GM19397 (cell line): ENCODE measurements around the gene UGT1A10.
"Not testable (repeated sequence)": the region's sequence is repeated elsewhere in the genome, so short reads cannot be mapped to it uniquely, and the experiment has no call there.

ENCODE experiments used
- ATAC-seq: cut with Tn5 transposase; IDR thresholded peaks from one replicate; pipeline ENCODE4 v1.9.1; 2021; ENCODE audit warnings: mild to moderate bottlenecking, moderate library complexity; ENCODE audit not compliant: unreplicated experiment

Gene UGT1A10

GRCh38 chr2:233736868-233737653 is 100.8 kb downstream of the UGT1A10 start:
- not testable (repeated sequence) for ATAC-seq

GRCh38 chr2:233740870-233741269 is 104.6 kb downstream of the UGT1A10 start:
- no peak for ATAC-seq

- ATAC-seq = no peak
These were observed 107.4 kb downstream of the UGT1A10 start for GRCh38 chr2:233743464-233744259.

GRCh38 chr2:233745073-233745755 is 109.0 kb downstream of the UGT1A10 start:
- no peak for ATAC-seq

- ATAC-seq = not testable (repeated sequence)
These were observed 109.6 kb downstream of the UGT1A10 start for GRCh38 chr2:233745838-233746237.

GRCh38 chr2:233746475-233747282 is 110.4 kb downstream of the UGT1A10 start:
- ATAC-seq = no peak

- no peak for ATAC-seq
These were observed 111.0 kb downstream of the UGT1A10 start for GRCh38 chr2:233747283-233747544.

GRCh38 chr2:233750689-233751088 is 114.4 kb downstream of the UGT1A10 start:
- not testable (repeated sequence) for ATAC-seq

GRCh38 chr2:233751212-233752009 is 115.2 kb downstream of the UGT1A10 start:
- not testable (repeated sequence) for ATAC-seq

- no peak for ATAC-seq
These were observed 118.8 kb downstream of the UGT1A10 start for GRCh38 chr2:233754872-233755611.

GRCh38 chr2:233756429-233757081 is 120.3 kb downstream of the UGT1A10 start:
- no peak for ATAC-seq

GRCh38 chr2:233758141-233758540 is 121.9 kb downstream of the UGT1A10 start:
- no peak for ATAC-seq

- no peak for ATAC-seq
These were observed 122.6 kb downstream of the UGT1A10 start for GRCh38 chr2:233758849-233759248.

GRCh38 chr2:233760043-233760442 is 123.8 kb downstream of the UGT1A10 start, which contains the start of gene UGT1A1:
Gene UGT1A1 (plus strand): TSS chr2:233760270. CDS start chr2:233760288, 18 bp downstream.
- no peak for ATAC-seq

GRCh38 chr2:233761040-233761769 is 125.0 kb downstream of the UGT1A10 start:
- no peak for ATAC-seq

GRCh38 chr2:233764264-233764663 is 128.0 kb downstream of the UGT1A10 start:
- ATAC-seq = no peak

- no peak for ATAC-seq
These were observed 128.5 kb downstream of the UGT1A10 start for GRCh38 chr2:233764761-233765160.

- ATAC-seq = no peak
These were observed 130.2 kb downstream of the UGT1A10 start for GRCh38 chr2:233766416-233766815.
